Thyroid gland (tissue), 4 donors: ENCODE measurements around the gene DNAH17. TPM values are rescaled to one million over a fixed set of nuclear protein-coding genes. Genes with fewer than 3 reads are reported as not detected.

Experiments
- DNase-seq, 2 donors: peaks; one replicate each; pipeline ENCODE4 v3.0.0-alpha.2; 2019
- H3K27ac ChIP-seq, 3 donors: fragments of 200-600 bp; sonication (generic); 1 replicate in 2 of 3; 2 replicates in 1 of 3; pipeline ENCODE4 v1.5.1; 2016 to 2019; ENCODE audit warnings: mild to moderate bottlenecking in 1 of 3, moderate library complexity in 1 of 3
- H3K27me3 ChIP-seq: fragments of 200-600 bp; sonication (generic); one replicate; pipeline ENCODE4 v1.5.1; 2019
- H3K36me3 ChIP-seq, 2 donors: fragments of 200-600 bp; sonication (generic); one replicate each; pipeline ENCODE4 v1.5.1; 2016 to 2019
- H3K4me1 ChIP-seq, 2 donors: fragments of 200-600 bp; sonication (generic); one replicate each; pipeline ENCODE4 v1.5.1; 2017 to 2019
- H3K4me3 ChIP-seq, 3 donors: fragments of 200-600 bp; sonication (generic); replicated peaks in 1 of 3; 1 replicate in 2 of 3; 2 replicates in 1 of 3; pipeline ENCODE4 v1.5.1; 2016; ENCODE audit warnings: mild to moderate bottlenecking in 1 of 3
- H3K9me3 ChIP-seq: fragments of 200-600 bp; sonication (generic); one replicate; pipeline ENCODE4 v1.5.1; 2017
- POLR2A ChIP-seq, 2 donors: fragments of 450-650 bp; IDR thresholded peaks; one replicate each; pipeline ENCODE4 v1.6.1; 2017; ENCODE audit warnings: antibody characterized with exemption in 2 of 2, mild to moderate bottlenecking in 2 of 2, moderate library complexity in 1 of 2
- WGBS, 2 donors: methylation state at CpG; one replicate each; pipeline ENCODE4 v1.1.5; 2017; 5-methylcytosine and 5-hydroxymethylcytosine counted together
- intact Hi-C: fragments of 100-400 bp; cut with DNase I; formaldehyde crosslinking; loops from one replicate; pipeline ENCODE4 v1.15.1; 2023
- total RNA-seq, 4 donors: library from RNA; depleted of rRNA; stranded (reverse); fragments of >200 nt; gene quantifications; one replicate each; pipeline ENCODE4 v1.2.3, GENCODE V29; 2016
- TF ChIP-seq, protein P1 (sequence below), 6 experiments: fragments of 200-600 bp in 3 of 6; fragments of 450-650 bp in 3 of 6; sonication (generic) in 3 of 6; IDR thresholded peaks; one replicate each; pipeline ENCODE4 v1.5.1; 2016 to 2019; ENCODE audit warnings: antibody characterized with exemption in 6 of 6, mild to moderate bottlenecking in 2 of 6, inconsistent platforms in 1 of 6, moderate library complexity in 1 of 6

The DNAH17 gene
- total RNA-seq, 4 donors from 2014 or later = 0.21 to 0.67 (median 0.32) TPM

DNA sequence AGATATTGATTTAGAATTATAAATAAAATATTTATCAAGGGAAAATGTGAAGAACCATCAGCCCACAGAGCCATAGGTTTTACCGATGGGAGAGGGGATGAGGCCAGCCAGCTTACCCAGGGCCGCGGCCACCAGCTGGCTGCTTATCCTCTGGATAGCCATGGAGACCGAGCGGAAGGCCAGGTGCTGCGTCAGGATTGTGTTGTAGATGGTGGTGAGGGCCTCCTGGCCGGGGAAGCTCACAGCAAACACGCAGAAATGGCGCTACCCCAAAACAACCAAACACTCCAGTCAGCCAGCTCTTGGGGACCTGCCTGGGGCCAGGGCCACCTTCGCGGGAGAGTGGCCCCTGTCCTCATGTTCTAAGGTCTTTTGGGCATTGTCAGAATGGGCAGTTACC is 97.8 kb downstream of the DNAH17 start:
- no peak for DNase-seq
- WGBS, 2 donors = 88 to 92% methylated on average over 8 to 9 of the region's 11 CpGs
- no peak for TF ChIP-seq POLR2A (IDR thresholded peaks at IDR 0.05)
- TF ChIP-seq, protein P1, sequence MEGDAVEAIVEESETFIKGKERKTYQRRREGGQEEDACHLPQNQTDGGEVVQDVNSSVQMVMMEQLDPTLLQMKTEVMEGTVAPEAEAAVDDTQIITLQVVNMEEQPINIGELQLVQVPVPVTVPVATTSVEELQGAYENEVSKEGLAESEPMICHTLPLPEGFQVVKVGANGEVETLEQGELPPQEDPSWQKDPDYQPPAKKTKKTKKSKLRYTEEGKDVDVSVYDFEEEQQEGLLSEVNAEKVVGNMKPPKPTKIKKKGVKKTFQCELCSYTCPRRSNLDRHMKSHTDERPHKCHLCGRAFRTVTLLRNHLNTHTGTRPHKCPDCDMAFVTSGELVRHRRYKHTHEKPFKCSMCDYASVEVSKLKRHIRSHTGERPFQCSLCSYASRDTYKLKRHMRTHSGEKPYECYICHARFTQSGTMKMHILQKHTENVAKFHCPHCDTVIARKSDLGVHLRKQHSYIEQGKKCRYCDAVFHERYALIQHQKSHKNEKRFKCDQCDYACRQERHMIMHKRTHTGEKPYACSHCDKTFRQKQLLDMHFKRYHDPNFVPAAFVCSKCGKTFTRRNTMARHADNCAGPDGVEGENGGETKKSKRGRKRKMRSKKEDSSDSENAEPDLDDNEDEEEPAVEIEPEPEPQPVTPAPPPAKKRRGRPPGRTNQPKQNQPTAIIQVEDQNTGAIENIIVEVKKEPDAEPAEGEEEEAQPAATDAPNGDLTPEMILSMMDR (IDR thresholded peaks at IDR 0.05) = no peak

GRCh38 chr17:78478757-78479297 is 98.4 kb downstream of the DNAH17 start:
- 90 to 93% methylated on average over 6 of the region's 6 CpGs for WGBS, 2 donors
- intact Hi-C loops = no loop called here
- H3K9me3 ChIP-seq = no peaks in the 10 kb centered on the region
- H3K27ac ChIP-seq = no peak overlapping the region
- no peak overlapping the region for H3K4me3 ChIP-seq
- H3K27me3 ChIP-seq = no peaks in the 10 kb centered on the region
- no peak for DNase-seq
- no peak for TF ChIP-seq POLR2A (IDR thresholded peaks at IDR 0.05)
- TF ChIP-seq, protein P1 (IDR thresholded peaks at IDR 0.05) = no peak
- no peaks in the 10 kb centered on the region for H3K36me3 ChIP-seq
- H3K4me1 ChIP-seq = peaks cover 5 to 6% of the 10 kb centered on the region in 2 donors

More for the DNA sequence above, 97.8 kb downstream of the DNAH17 start:
- Histone ChIP-seq H3K9me3 (no peaks in the 10 kb centered on the region), H3K27ac (no peak overlapping the region), H3K27me3 (no peaks in the 10 kb centered on the region), H3K4me1 (peaks cover under 1 to 3% of the 10 kb centered on the region in 2 donors), H3K4me3 (no peak overlapping the region), H3K36me3 (no peaks in the 10 kb centered on the region)
- intact Hi-C loops = no loop called here

GRCh38 chr17:78477913-78478756 is 99.1 kb downstream of the DNAH17 start:
- TF ChIP-seq, protein P1 (IDR thresholded peaks at IDR 0.05) = no peak
- TF ChIP-seq POLR2A (IDR thresholded peaks at IDR 0.05) = no peak
- H3K27me3 ChIP-seq = no peaks in the 10 kb centered on the region
- no peaks in the 10 kb centered on the region for H3K36me3 ChIP-seq
- 89 to 92% methylated on average over 2 of the region's 2 CpGs for WGBS, 2 donors
- intact Hi-C loops = no loop called here
- H3K9me3 ChIP-seq = no peaks in the 10 kb centered on the region
- no peak overlapping the region for H3K27ac ChIP-seq
- no peak for DNase-seq
- H3K4me1 ChIP-seq = peaks cover 5 to 7% of the 10 kb centered on the region in 2 donors
- H3K4me3 ChIP-seq = no peak overlapping the region

GRCh38 chr17:78476973-78477372 is 100.2 kb downstream of the DNAH17 start:
- H3K9me3 ChIP-seq = no peaks in the 10 kb centered on the region
- WGBS, 2 donors = 54 to 68% methylated on average over 5 of the region's 5 CpGs
- TF ChIP-seq POLR2A (IDR thresholded peaks at IDR 0.05) = no peak
- TF ChIP-seq, protein P1 (IDR thresholded peaks at IDR 0.05) = no peak
- no peak overlapping the region for H3K27ac ChIP-seq
- intact Hi-C loops = no loop called here
- DNase-seq = peak; percentile 38 to 39
- H3K27me3 ChIP-seq = no peaks in the 10 kb centered on the region
- no peaks in the 10 kb centered on the region for H3K36me3 ChIP-seq
- no peak overlapping the region for H3K4me3 ChIP-seq
- H3K4me1 ChIP-seq = peaks cover 5 to 7% of the 10 kb centered on the region in 2 donors

DNA sequence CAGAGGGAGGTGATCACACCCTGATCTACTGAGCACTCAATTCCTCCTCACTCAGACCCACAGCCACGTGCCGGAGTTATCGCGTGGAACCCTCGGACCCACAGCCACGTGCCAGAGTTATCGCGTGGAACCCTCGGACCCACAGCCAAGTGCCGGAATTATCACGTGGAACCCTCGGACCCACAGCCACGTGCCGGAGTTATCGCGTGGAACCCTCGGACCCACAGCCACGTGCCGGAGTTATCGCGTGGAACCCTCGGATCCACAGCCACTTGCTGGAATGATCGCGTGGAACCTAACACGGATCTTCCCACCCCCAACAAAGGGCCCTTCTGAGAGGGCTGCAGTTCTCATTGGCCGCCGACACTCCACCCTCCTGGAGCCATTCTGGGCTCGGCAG is 101.0 kb downstream of the DNAH17 start:
- intact Hi-C loops = no loop called here
- TF ChIP-seq POLR2A (IDR thresholded peaks at IDR 0.05) = no peak
- Histone ChIP-seq H3K27ac (no peak overlapping the region), H3K36me3 (no peaks in the 10 kb centered on the region), H3K4me1 (peaks cover 5 to 7% of the 10 kb centered on the region in 2 donors), H3K4me3 (no peak overlapping the region), H3K27me3 (no peaks in the 10 kb centered on the region), H3K9me3 (no peaks in the 10 kb centered on the region)
- DNase-seq = no peak
- WGBS, 2 donors = 96 to 98% methylated on average over 28 of the region's 28 CpGs
